HepG2 (cell line): ENCODE results near the gene MESD. TPM values are rescaled to one million over a fixed set of nuclear protein-coding genes. Genes with fewer than 3 reads are reported as not detected.

Experiments used
- ATAC-seq: fragments of 200-7000 bp; cut with Tn5 transposase; 3 replicates; pipeline ENCODE4 v1.9.1; 2020; ENCODE audit warnings: mild to moderate bottlenecking, moderate library complexity
- BruUV-seq: library from RNA; stranded (reverse); fragments of 400-500 nt; replicated peaks from 2 replicates; lab custom pipeline; 2021; lab: Mats Ljungman, UMichigan
- CTCF ChIA-PET: fragments of 300-600 bp; formaldehyde crosslinking; extraction: SDS; loops from one replicate; lab custom pipeline; 2021; ENCODE audit warnings: low total read pairs, inconsistent platforms, low intra/inter-chr PET ratio; lab: Yijun Ruan, JAX
- POLR2A ChIA-PET: fragments of 350-600 bp; sonication (Branson Sonifier 250); formaldehyde crosslinking; loops from one replicate; lab custom pipeline; 2020; ENCODE audit warnings: antibody characterized with exemption, inconsistent platforms; lab: Yijun Ruan, JAX
- DNase-seq: peaks from one replicate; pipeline ENCODE4 v3.0.0-alpha.2; 2015; ENCODE audit warnings: low spot score
- FAIRE-seq: peaks from 3 replicates; lab custom pipeline; 2011; peaks lifted over from hg19 to GRCh38; lab: Jason Lieb, UNC
- H2AFZ ChIP-seq: one replicate; pipeline ENCODE4 v1.6.1; 2011; ENCODE audit warnings: low read length, inconsistent platforms
- H3K27ac ChIP-seq: fragments of 300-600 bp; 3 replicates; pipeline ENCODE4 v1.8.0; 2011; ENCODE audit warnings: mixed run types, mild to moderate bottlenecking, mixed read lengths, low read length, inconsistent platforms; ENCODE audit not compliant: insufficient read depth; ENCODE audit errors: extremely low read length
- H3K27me3 ChIP-seq, 2 experiments: fragments of 200-600 bp in 1 of 2; 2 replicates in 1 of 2; 3 replicates in 1 of 2; pipeline versions ENCODE4 v1.6.0 to v1.8.0; 2011; ENCODE audit warnings: low read length in 2 of 2, mild to moderate bottlenecking in 2 of 2, moderate library complexity in 2 of 2, inconsistent platforms in 1 of 2; ENCODE audit not compliant: insufficient read depth in 2 of 2, control insufficient read depth in 1 of 2
- H3K36me3 ChIP-seq, 2 experiments: fragments of 200-600 bp in 1 of 2; replicated peaks in 1 of 2; 2 replicates in 1 of 2; 3 replicates in 1 of 2; pipeline versions ENCODE4 v1.5.1 to v1.8.0; 2011; ENCODE audit warnings: low read length in 2 of 2, inconsistent platforms in 1 of 2; ENCODE audit not compliant: insufficient read depth in 2 of 2, control insufficient read depth in 1 of 2
- H3K4me1 ChIP-seq: 2 replicates; pipeline ENCODE4 v1.5.1; 2012; ENCODE audit warnings: low read length, inconsistent platforms; ENCODE audit not compliant: insufficient read depth
- H3K4me2 ChIP-seq: 2 replicates; pipeline ENCODE4 v1.6.0; 2011; ENCODE audit warnings: low read depth, low read length, inconsistent platforms
- H3K4me3 ChIP-seq, 3 experiments: fragments of 200-600 bp in 1 of 3; sonication (generic), shearing (Covaris generic) in 1 of 3; replicated peaks in 1 of 3; 2 replicates each; pipeline ENCODE4 v1.5.1; 2011 to 2016; ENCODE audit warnings: low read length in 3 of 3, inconsistent platforms in 2 of 3, low read depth in 2 of 3, mild to moderate bottlenecking in 2 of 3, control low read depth in 1 of 3, mixed read lengths in 1 of 3; ENCODE audit not compliant: insufficient read depth in 1 of 3
- H3K79me2 ChIP-seq: one replicate; pipeline ENCODE4 v1.6.1; 2011; ENCODE audit warnings: low read length, inconsistent platforms; ENCODE audit not compliant: insufficient read depth
- H3K9ac ChIP-seq: 2 replicates; pipeline ENCODE4 v1.6.0; 2011; ENCODE audit warnings: mild to moderate bottlenecking, low read depth, low read length, inconsistent platforms; ENCODE audit not compliant: insufficient read depth
- H3K9me3 ChIP-seq: 2 replicates; pipeline ENCODE4 v1.5.1; 2012; ENCODE audit warnings: mild to moderate bottlenecking, low read length
- H4K20me1 ChIP-seq: 2 replicates; pipeline ENCODE4 v1.6.0; 2011; ENCODE audit warnings: inconsistent platforms, mild to moderate bottlenecking, low read length, moderate library complexity; ENCODE audit not compliant: insufficient read depth
- CBFB ChIP-seq: sonication (generic); formaldehyde crosslinking; IDR thresholded peaks from 2 replicates; pipeline ENCODE4 v1.4.0; 2020; ENCODE audit warnings: missing genetic modification reagents
- CEBPZ ChIP-seq: IDR thresholded peaks from 2 replicates; pipeline ENCODE4 v1.6.1; 2012; ENCODE audit warnings: low read length, improper control_type of control experiment
- EZH2 ChIP-seq: conservative IDR thresholded peaks from 2 replicates; pipeline ENCODE4 v1.6.1; 2012; ENCODE audit warnings: mild to moderate bottlenecking, low read depth, low read length, moderate library complexity
- HIVEP1 ChIP-seq: sonication (generic); formaldehyde crosslinking; IDR thresholded peaks from 2 replicates; pipeline ENCODE4 v1.4.0; 2020; ENCODE audit warnings: mild to moderate bottlenecking, missing genetic modification reagents
- MAFG ChIP-seq: sonication (generic); formaldehyde crosslinking; IDR thresholded peaks from 2 replicates; pipeline ENCODE4 v1.5.1; 2020; ENCODE audit warnings: mild to moderate bottlenecking, missing genetic modification reagents
- MAZ ChIP-seq, 2 experiments: sonication (generic) in 1 of 2; formaldehyde crosslinking in 1 of 2; IDR thresholded peaks; 2 replicates each; pipeline versions ENCODE4 v1.5.0 to v1.6.1; 2012 to 2020; ENCODE audit warnings: low read depth in 2 of 2, mild to moderate bottlenecking in 2 of 2, borderline replicate concordance in 1 of 2, improper control_type of control experiment in 1 of 2, low read length in 1 of 2, missing genetic modification reagents in 1 of 2, moderate library complexity in 1 of 2
- MXD3 ChIP-seq: IDR thresholded peaks from 2 replicates; pipeline ENCODE4 v1.6.1; 2016; ENCODE audit warnings: mild to moderate bottlenecking, missing biosample characterization, missing genetic modification reagents
- SRSF4 ChIP-seq: fragments of 200-400 bp; formaldehyde crosslinking; IDR thresholded peaks from one replicate; pipeline ENCODE4 v1.6.1; 2018; ENCODE audit warnings: mild to moderate bottlenecking, low read depth, low read length, moderate library complexity; ENCODE audit not compliant: poor library complexity, severe bottlenecking
- ZBTB38 ChIP-seq: sonication (generic); formaldehyde crosslinking; IDR thresholded peaks from 2 replicates; pipeline ENCODE4 v1.5.1; 2020; ENCODE audit warnings: mild to moderate bottlenecking, missing genetic modification reagents
- ZFP37 ChIP-seq: sonication (generic); formaldehyde crosslinking; IDR thresholded peaks from 2 replicates; pipeline ENCODE4 v1.4.0; 2020; ENCODE audit warnings: missing genetic modification reagents, borderline replicate concordance
- ZNF737 ChIP-seq: sonication (generic); formaldehyde crosslinking; IDR thresholded peaks from 2 replicates; pipeline ENCODE4 v1.5.0; 2020; ENCODE audit warnings: missing genetic modification reagents, mild to moderate bottlenecking, borderline replicate concordance
- ZNF878 ChIP-seq: sonication (generic); formaldehyde crosslinking; IDR thresholded peaks from 2 replicates; pipeline ENCODE4 v1.8.1; 2023; ENCODE audit warnings: mild to moderate bottlenecking, missing genetic modification reagents, moderate library complexity
- WGBS: methylation state at CpG from one replicate; pipeline ENCODE4 v1.1.6; 2017; ENCODE audit warnings: low lambda C conversion rate; 5-methylcytosine and 5-hydroxymethylcytosine counted together
- in situ Hi-C: cut with HindIII; loops from 2 replicates; pipeline ENCODE4 v1.10.0; 2017; ENCODE audit warnings: low pct_unique_long_range_greater_than_20kb; ENCODE audit not compliant: extremely low pct_ligation_motif_present
- intact Hi-C: fragments of 100-400 bp; cut with micrococcal nuclease; formaldehyde crosslinking; loops from one replicate; pipeline ENCODE4 v1.10.0; 2022; ENCODE audit not compliant: unreplicated experiment
- polyA plus RNA-seq, 8 experiments: library from polyadenylated mRNA; depleted of rRNA in 3 of 8; stranded (reverse) in 7 of 8; unstranded in 1 of 8; fragments of >200 nt; fragmentation: Illumina TruSeq in 4 of 8; extraction: Trizol in 4 of 8; gene quantifications; 2 replicates each; pipeline versions ENCODE4 v1.2.1 to v1.2.3, GENCODE V29; 2011 to 2016; ENCODE audit warnings: low read depth in 4 of 8, missing spikeins in 1 of 8, mixed read lengths in 1 of 8; ENCODE audit not compliant: insufficient read depth in 1 of 8
- total RNA-seq, 5 experiments: library from RNA; depleted of rRNA; stranded (reverse); fragments of >200 nt; fragmentation: Illumina TruSeq; extraction: Trizol; gene quantifications; 2 replicates each; pipeline ENCODE4 v1.2.3, GENCODE V29; 2016; ENCODE audit warnings: low read depth in 1 of 5

MESD gene
- total and polyA plus RNA-seq, 2 of the 13 experiments (the other 11 are each of a cell fraction or from before 2014, with no cell fraction given), result 18.0 to 46.2 TPM

DNA sequence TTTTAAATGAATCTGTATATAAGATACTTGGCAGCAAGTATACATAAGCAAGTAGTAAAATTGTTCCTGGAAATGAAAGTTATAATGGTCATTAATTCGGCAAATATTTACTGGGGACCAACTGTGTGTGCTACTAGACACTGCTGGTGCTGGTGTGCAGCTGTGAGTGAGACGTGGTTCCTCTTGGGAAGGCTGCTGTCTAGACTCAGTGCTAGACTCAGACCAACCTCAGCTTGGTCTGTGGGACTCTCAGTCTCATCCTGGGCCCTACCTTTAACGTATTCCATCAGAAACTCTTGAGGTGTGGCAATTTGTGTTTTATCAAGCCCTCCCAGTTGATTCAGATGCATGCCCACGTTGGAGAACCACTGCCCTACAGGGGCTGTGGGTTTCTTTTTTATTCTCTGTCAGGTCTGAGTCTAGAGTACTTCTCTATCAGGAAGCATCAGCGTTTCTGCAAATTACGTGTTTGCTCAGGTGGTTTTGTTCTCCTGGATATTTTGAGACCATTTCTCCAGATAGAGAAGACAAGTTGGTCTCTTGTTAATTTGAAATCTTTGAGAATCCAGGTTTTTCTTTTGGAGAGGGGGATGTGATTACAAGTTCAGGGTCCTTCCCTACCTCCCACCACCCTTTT is 17.9 kb upstream of the MESD start:
- Histone ChIP-seq H3K27me3 (no peaks in the 10 kb centered on the region; a peak in 1 of 5 replicates), H4K20me1 (no peaks in the 10 kb centered on the region; the same call in 1 of the 2 replicates), H3K9me3 (no peaks in the 10 kb centered on the region), H3K4me2 (no peak overlapping the region), H3K36me3 (no peaks in the 10 kb centered on the region; a peak in 1 of 5 replicates), H3K4me3 (no peak overlapping the region), H3K4me1 (peaks cover 13% of the 10 kb centered on the region), H3K9ac (no peak overlapping the region), H3K27ac (no peak overlapping the region), H2AFZ (no peak overlapping the region), H3K79me2 (no peaks in the 10 kb centered on the region)
- intact Hi-C loops (no loop called here), in situ Hi-C loops (no loop called here)
- TF ChIP-seq ZFP37 (CRISPR knock-in tag) (no peak), ZNF737 (CRISPR knock-in tag) (no peak), CBFB (CRISPR knock-in tag) (no peak), SRSF4 (no peak), CEBPZ (no peak), ZBTB38 (no peak), MAFG (CRISPR knock-in tag) (no peak), HIVEP1 (no peak), ZNF878 (CRISPR knock-in tag) (no peak), EZH2 (no peak), MXD3 (no peak), MAZ (IDR thresholded peaks at IDR 0.05; ENCODE audit: borderline replicate concordance, low read depth, low read length) (no peak), MAZ (CRISPR knock-in tag; IDR thresholded peaks at IDR 0.05; ENCODE audit: low read depth) (no peak)
- ATAC-seq (no peak; the same call in 2 of the 3 replicates), FAIRE-seq (no peak), DNase-seq (no peak)
- ChIA-PET POLR2A (no interaction called here), CTCF (no interaction called here)
- no TSS peak for BruUV-seq
- WGBS, result 63% methylated on average over 6 of the region's 6 CpGs
